Measurements from ENCODE around the gene PLOD3.
A peak's percentile ranks its signal among the peaks of the same experiment; 100 is the strongest.

The PLOD3 gene

GRCh38 chr7:101175664-101176063, 41.7 kb downstream of the PLOD3 start:
- no peak for DNase-seq

DNA sequence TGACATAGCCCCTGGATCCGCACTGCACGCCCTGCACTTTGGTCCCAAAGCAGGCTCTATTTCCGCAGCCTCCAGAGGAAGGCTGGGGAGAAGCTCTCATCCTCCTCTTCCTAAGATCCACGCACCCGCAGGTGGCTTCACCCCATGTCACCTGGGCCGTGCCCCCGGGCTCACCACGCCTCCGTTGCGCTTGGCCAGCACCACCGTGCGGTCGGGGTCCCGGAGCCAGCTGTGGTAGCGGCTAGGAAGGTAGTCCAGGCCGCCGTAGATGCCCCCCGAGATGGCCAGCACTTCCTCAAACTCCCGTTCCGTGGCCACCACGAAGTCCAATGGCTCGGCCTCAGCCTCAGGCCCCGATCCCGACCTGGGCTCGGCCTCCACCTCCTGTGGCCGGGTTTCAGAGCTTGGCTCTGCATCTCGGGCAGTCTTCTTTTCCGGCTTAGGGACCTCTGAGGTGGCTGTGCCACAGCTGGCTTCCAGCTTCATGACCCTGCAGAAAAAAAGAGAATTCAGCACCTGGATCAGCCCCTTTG, 43.0 kb downstream of the PLOD3 start:
- DNase-seq = no peak

DNA sequence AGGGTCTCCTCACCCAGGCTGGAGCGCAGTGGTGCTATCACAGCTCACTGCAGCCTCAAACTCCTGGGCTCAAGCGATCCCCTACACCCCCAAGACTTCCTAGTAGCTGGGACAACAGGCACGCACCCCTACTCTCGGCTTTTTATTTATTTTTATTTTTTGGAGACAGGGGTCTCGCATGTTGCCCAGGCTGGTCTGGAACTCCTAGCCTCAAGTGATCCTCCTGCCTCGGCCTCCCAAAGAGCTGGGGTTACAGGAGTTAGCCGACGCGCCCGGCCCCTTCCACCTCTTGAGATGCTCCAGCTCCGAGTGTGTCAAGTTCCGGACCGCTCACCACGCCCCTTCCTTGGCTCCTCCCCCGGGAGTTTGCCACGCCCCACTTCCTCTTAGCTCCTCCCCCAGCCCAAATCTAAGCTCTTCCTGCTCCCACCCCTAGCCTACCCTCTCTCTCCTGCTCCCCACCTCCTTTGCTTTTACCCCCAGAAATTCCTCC, 43.6 kb downstream of the PLOD3 start:
- peak; percentile 60 for DNase-seq

DNA sequence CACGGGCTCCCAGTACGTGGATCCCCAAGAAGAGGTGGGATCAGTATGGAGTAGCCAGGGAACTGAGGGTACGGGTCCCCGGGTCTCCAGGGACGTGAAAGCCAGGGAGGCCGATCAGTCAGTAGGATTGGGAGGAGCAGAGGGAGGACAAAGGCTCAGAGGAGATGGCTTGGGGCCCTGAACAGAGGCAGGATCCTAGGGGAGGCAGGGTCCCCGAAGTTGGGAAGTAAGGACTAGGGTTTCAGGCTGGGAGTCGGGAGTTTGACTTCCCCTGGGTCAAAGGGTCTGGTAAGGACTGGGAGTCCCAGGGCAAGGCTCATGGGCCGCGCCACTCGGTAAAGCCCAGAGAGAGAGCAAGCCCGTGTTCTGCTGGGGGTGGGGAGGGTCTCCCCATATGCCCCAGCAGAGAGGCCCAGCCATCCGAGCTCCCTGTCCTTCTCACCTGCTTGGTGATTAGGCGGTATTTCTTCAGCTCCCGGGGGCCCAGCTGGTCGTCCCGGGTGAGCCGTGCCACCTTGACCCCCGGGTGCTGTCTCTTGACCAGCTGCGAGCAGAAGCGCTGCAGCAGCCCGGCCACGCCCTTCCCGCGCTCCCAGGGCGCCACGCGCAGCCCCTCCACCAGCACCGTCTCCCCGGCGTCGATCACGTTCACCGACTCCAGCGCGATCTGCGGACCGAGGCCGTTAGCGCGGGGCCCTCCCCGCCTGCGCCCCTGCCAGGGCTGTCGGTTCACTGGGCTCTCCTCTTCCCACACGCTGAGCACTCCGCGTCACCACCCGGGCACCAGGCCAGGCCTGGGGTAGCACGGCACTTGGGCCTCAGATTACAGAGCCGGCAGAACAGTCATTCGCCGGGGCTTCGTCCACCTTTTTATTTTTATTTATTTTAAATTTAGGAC, 44.3 kb downstream of the PLOD3 start:
- peak; percentile 28 for DNase-seq

- DNase-seq = peak; percentile 5
Observed at GRCh38 chr7:101172005-101172853, 45.2 kb downstream of the PLOD3 start.

- no peak for DNase-seq
Observed at GRCh38 chr7:101171442-101171837, 45.9 kb downstream of the PLOD3 start.

DNA sequence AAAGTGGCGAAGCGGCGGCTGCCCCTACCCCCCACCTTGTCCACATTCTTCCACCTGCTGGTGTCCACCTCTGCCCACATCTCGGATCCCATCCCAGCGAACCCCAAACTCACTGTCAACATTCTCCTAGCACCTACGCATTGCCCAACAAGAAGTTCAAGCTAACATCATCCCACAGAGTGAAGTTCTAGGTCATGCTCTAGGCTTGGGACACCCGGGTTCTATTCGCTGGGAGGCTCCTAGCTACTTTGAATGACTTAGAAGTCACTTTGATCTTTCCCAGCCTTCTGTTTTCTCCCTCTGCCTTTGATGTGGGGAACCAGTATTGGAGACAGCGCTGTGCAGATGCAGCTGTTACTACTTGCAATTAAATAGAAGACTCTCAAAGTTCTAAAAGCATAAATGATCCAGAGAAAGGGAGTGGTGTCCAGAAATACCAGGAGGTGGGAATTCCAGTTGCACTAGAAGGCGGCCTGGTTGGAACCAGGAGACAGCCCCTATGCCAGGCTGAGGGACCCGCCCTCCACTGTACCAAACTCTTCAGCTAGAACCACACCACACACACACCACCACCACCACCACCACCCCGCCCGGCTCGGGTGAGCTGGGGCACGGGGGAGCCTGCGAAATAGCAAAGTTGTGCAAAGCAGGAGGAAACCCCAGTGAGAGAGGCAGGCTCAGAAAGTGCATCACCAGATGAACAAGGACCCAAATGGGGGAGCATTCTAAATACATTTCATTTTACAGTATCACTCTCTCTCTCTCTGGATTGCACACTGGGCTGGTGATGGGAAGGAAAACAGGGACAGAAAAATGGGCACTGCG, 46.6 kb downstream of the PLOD3 start:
- peak; percentile 9 for DNase-seq

GRCh38 chr7:101169838-101170551, 47.4 kb downstream of the PLOD3 start:
- peak; percentile 85 for DNase-seq

GRCh38 chr7:101169110-101169837, 48.1 kb downstream of the PLOD3 start:
- DNase-seq = peak; percentile 16

GRCh38 chr7:101168412-101169049, 48.9 kb downstream of the PLOD3 start:
- peak; percentile 10 for DNase-seq

- DNase-seq = no peak
Observed at GRCh38 chr7:101167645-101168411, 49.6 kb downstream of the PLOD3 start.

DNA sequence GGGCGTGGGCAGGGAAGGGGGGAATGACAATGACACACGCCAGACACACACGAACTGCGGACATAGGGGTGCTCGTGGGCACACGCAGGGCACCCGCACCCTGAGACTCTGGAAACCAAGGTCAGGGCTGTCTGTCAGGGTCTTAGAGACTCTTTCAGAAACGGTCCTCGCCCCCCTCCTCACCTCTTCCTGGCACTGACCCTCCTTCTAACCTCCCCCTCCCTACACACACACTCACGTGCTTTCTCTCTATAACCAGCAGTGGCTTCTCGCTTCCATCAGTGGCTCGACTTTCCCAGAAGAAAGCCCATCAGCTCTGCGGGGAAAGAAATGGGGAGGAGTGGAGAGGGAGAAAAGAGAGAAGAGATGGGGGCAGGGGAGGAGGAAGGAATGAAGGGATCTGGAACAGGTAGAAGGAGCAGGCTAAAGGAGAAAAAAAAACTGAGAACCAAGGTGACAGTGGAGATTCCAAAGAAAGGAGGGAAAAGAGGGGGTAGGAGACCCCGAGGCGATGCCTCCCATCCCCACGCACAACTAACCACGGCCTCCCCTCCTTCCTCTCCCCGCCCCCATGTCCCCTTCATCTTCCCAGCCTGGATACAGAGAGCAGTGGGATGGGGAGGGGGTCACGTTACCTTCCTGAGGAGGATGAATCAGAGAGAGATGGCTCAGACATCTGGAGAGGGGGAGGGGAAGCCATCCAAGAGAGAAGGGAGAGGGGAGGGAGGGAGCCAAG, 50.3 kb downstream of the PLOD3 start:
- no peak for DNase-seq

DNA sequence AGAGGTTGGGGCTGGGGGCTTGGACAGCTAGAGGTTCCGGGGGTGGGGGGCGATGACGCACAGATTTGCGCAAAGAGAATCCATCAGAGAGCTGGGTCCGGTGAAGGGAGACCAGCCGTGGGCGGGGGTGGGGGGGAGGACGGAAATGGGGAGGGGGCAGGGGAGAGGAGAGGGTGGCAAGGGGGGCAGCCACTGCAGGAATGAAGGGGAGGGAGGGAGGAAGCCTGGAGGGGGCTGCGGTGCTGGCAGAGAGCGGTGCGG, 50.8 kb downstream of the PLOD3 start:
- no peak for DNase-seq

GRCh38 chr7:101165958-101166647, 51.3 kb downstream of the PLOD3 start:
- no peak for DNase-seq

DNA sequence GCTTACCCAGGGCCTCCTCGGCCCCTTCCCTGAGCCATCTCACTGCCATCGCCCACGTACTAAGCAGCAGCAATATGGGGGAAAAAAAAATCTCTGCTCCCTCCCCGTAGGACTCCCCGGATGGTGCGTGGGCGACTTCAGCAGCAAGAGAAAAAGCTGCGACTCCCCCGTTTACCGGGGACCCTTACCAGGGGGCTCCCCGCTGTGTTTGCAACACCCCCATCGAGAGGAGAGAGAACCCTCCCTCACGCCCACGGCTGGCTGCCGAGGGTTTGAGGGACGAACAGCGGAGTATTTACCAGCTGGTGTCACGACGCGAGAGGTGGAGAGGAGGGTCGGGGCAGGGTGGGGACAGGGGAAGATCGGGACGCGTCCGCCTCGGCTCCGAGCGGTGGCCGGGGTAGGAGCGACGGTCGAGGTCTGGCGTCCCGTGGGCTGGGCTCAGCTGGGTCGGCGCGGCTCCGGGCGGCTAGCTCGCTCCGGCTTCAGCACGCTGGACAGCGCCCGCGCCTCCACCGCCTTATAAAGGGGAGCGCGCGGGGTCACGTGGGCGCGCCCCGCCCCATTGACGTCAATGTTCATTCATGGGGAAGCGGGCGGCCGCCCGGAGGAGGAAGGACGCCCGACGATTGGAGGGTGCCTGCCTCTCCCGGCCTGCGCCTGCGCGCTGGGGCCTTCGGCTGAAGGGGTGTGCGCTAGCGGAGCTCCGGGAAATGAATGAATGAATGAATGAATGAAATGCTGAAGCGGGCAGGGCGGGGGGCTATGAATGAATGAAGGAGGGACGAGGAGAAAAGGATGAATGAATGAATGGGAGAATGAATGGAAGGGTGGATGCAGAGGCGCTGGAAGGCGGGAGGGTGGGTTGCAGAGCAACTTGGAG, 52.1 kb downstream of the PLOD3 start, which contains the start of gene VGF:
VGF (minus strand) TSS at position 495 of the 883 bp plus-strand sequence. CDS start 726 bp downstream, outside the sequence.
- DNase-seq = peak; percentile 91

DNA sequence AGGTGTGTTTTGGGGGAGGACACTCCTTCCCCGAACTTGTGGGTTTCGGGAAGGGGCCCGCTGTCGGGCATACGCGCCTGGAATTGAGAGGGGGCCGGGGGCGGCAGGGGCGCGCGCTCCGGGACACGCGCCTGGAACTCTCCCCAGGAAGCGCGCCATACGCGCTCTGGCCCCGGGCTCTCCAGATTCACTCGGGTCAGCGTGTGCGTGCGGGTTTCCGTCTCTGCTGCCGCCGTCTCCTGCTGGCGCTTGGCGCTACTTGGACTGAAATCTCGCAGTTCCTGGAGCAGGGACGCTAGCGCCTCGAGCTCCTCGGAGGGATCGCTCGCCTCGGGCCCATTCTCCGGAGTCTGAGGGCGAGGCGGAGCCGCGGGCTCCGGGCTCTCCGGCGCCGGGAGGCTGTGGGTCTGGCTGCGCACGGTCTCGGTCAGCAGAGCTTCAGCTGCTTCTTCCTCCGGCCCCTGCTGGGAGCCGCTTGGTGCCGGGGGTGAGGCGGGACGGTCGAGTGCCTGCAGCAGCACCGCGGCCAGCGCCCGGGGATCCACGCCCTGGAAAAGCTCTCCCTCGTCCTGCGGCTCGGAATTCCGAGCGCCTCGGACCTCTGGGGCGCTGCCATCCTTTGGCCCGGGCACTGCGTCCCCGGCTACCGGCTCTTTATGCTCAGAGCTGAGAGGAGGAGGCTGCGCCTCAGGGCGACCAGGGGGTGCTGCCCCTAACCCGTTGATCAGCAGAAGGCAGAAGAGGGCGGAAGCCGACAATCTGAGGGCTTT, 53.1 kb downstream of the PLOD3 start:
- peak; percentile 11 for DNase-seq
